HEK293 (cell line): ENCODE data around the gene POLE3.

Experiments used
- AEBP2 ChIP-seq: fragments of 450-650 bp; formaldehyde crosslinking; IDR thresholded peaks from 2 replicates; pipeline ENCODE4 v1.5.1; 2016; ENCODE audit warnings: missing biosample characterization, missing genetic modification characterization, borderline replicate concordance
- KLF17 ChIP-seq: fragments of 450-650 bp; formaldehyde crosslinking; IDR thresholded peaks from 2 replicates; pipeline ENCODE4 v1.5.1; 2016; ENCODE audit warnings: missing biosample characterization, missing genetic modification characterization
- MYNN ChIP-seq: fragments of 450-650 bp; formaldehyde crosslinking; IDR thresholded peaks from 2 replicates; pipeline ENCODE4 v1.5.1; 2016; ENCODE audit warnings: missing biosample characterization, missing genetic modification characterization, borderline replicate concordance
- ZBTB17 ChIP-seq: fragments of 450-650 bp; formaldehyde crosslinking; IDR thresholded peaks from 2 replicates; pipeline ENCODE4 v1.5.1; 2016; ENCODE audit warnings: missing biosample characterization, missing genetic modification characterization
- ZBTB6 ChIP-seq: fragments of 450-650 bp; formaldehyde crosslinking; IDR thresholded peaks from 2 replicates; pipeline ENCODE4 v1.5.1; 2017; ENCODE audit warnings: missing biosample characterization, missing genetic modification characterization
- ZFP37 ChIP-seq: fragments of 450-650 bp; formaldehyde crosslinking; IDR thresholded peaks from 2 replicates; pipeline ENCODE4 v1.5.1; 2016; ENCODE audit warnings: missing biosample characterization, missing genetic modification characterization
- ZIC2 ChIP-seq: fragments of 450-650 bp; formaldehyde crosslinking; IDR thresholded peaks from 2 replicates; pipeline ENCODE4 v1.5.1; 2016; ENCODE audit warnings: missing biosample characterization, missing genetic modification characterization
- ZNF138 ChIP-seq: fragments of 450-650 bp; formaldehyde crosslinking; IDR thresholded peaks from 2 replicates; pipeline ENCODE4 v1.5.1; 2016; ENCODE audit warnings: missing biosample characterization, missing genetic modification characterization, borderline replicate concordance
- ZNF26 ChIP-seq: fragments of 450-650 bp; formaldehyde crosslinking; IDR thresholded peaks from 2 replicates; pipeline ENCODE4 v1.5.1; 2016; ENCODE audit warnings: missing biosample characterization, missing genetic modification characterization
- ZNF274 ChIP-seq, 2 experiments: fragments of 200-500 bp in 1 of 2; fragments of 450-650 bp in 1 of 2; sonication (Bioruptor generic) in 1 of 2; formaldehyde crosslinking in 1 of 2; IDR thresholded peaks; 2 replicates each; pipeline versions ENCODE4 v1.5.1 to v1.6.1; 2014 to 2016; ENCODE audit warnings: borderline replicate concordance in 1 of 2, inconsistent platforms in 1 of 2, low read length in 1 of 2, missing biosample characterization in 1 of 2, missing genetic modification characterization in 1 of 2
- ZNF324 ChIP-seq: fragments of 450-650 bp; formaldehyde crosslinking; IDR thresholded peaks from 2 replicates; pipeline ENCODE4 v1.5.1; 2016; ENCODE audit warnings: missing biosample characterization, missing genetic modification characterization
- ZNF362 ChIP-seq: fragments of 450-650 bp; formaldehyde crosslinking; IDR thresholded peaks from 2 replicates; pipeline ENCODE4 v1.5.1; 2016; ENCODE audit warnings: missing biosample characterization, missing genetic modification characterization
- ZNF423 ChIP-seq: fragments of 450-650 bp; formaldehyde crosslinking; IDR thresholded peaks from 2 replicates; pipeline ENCODE4 v1.5.1; 2016; ENCODE audit warnings: missing biosample characterization, missing genetic modification characterization
- ZNF48 ChIP-seq: fragments of 450-650 bp; formaldehyde crosslinking; IDR thresholded peaks from 2 replicates; pipeline ENCODE4 v1.5.1; 2016; ENCODE audit warnings: missing biosample characterization, missing genetic modification characterization
- ZNF549 ChIP-seq: fragments of 450-650 bp; IDR thresholded peaks from 2 replicates; pipeline ENCODE4 v1.5.1; 2018; ENCODE audit warnings: missing biosample characterization, missing genetic modification characterization, mild to moderate bottlenecking, inconsistent platforms, moderate library complexity
- ZNF596 ChIP-seq: fragments of 450-650 bp; IDR thresholded peaks from 2 replicates; pipeline ENCODE4 v1.5.0; 2018; ENCODE audit warnings: missing biosample characterization, mild to moderate bottlenecking, missing genetic modification characterization, moderate library complexity
- ZNF610 ChIP-seq: fragments of 450-650 bp; formaldehyde crosslinking; IDR thresholded peaks from 2 replicates; pipeline ENCODE4 v1.5.1; 2016; ENCODE audit warnings: missing biosample characterization, missing genetic modification characterization, borderline replicate concordance
- ZNF670 ChIP-seq: fragments of 450-650 bp; formaldehyde crosslinking; IDR thresholded peaks from 2 replicates; pipeline ENCODE4 v1.5.1; 2016; ENCODE audit warnings: missing biosample characterization, missing genetic modification characterization, low read depth
- TF ChIP-seq, protein P1 (sequence below): fragments of 450-650 bp; formaldehyde crosslinking; IDR thresholded peaks from 2 replicates; pipeline ENCODE4 v1.5.1; 2016; ENCODE audit warnings: missing biosample characterization, missing genetic modification characterization

Gene POLE3

GRCh38 chr9:113376634-113377567, 33.6 kb downstream of the POLE3 start, which contains the start of gene HDHD3 (continued):
- no peak for TF ChIP-seq AEBP2 (tag by site-specific recombination)
- no peak for TF ChIP-seq ZNF324 (tag by site-specific recombination)
- no peak; the same call in 1 of the 2 replicates for TF ChIP-seq KLF17 (tag by site-specific recombination)
- TF ChIP-seq ZNF138 (tag by site-specific recombination), result no peak
- peak; percentile 90; the same call in 1 of the 2 replicates for TF ChIP-seq ZNF610
- TF ChIP-seq, protein P1, sequence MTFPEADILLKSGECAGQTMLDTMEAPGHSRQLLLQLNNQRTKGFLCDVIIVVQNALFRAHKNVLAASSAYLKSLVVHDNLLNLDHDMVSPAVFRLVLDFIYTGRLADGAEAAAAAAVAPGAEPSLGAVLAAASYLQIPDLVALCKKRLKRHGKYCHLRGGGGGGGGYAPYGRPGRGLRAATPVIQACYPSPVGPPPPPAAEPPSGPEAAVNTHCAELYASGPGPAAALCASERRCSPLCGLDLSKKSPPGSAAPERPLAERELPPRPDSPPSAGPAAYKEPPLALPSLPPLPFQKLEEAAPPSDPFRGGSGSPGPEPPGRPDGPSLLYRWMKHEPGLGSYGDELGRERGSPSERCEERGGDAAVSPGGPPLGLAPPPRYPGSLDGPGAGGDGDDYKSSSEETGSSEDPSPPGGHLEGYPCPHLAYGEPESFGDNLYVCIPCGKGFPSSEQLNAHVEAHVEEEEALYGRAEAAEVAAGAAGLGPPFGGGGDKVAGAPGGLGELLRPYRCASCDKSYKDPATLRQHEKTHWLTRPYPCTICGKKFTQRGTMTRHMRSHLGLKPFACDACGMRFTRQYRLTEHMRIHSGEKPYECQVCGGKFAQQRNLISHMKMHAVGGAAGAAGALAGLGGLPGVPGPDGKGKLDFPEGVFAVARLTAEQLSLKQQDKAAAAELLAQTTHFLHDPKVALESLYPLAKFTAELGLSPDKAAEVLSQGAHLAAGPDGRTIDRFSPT (tag by site-specific recombination), result no peak
- no peak for TF ChIP-seq ZNF549
- TF ChIP-seq ZBTB17 (tag by site-specific recombination), result no peak
- TF ChIP-seq ZNF670 (tag by site-specific recombination), result no peak
- TF ChIP-seq ZNF48 (tag by site-specific recombination), result no peak
- no peak for TF ChIP-seq ZNF274 (IDR thresholded peaks at IDR 0.05; ENCODE audit: low read length)
- no peak for TF ChIP-seq ZNF274 (tag by site-specific recombination; IDR thresholded peaks at IDR 0.05; ENCODE audit: borderline replicate concordance)
- no peak; the same call in 1 of the 2 replicates for TF ChIP-seq ZIC2
- TF ChIP-seq MYNN (tag by site-specific recombination), result no peak
- no peak for TF ChIP-seq ZNF596 (tag by site-specific recombination)
- TF ChIP-seq ZFP37, result no peak
- no peak for TF ChIP-seq ZBTB6 (tag by site-specific recombination)
- no peak for TF ChIP-seq ZNF362
- TF ChIP-seq ZNF423, result no peak
- TF ChIP-seq ZNF26, result no peak
